Smooth muscle cell (in vitro differentiated cells): Measurements from ENCODE around the gene ZIC1. TPM values are rescaled to one million over a fixed set of nuclear protein-coding genes. Genes with fewer than 3 reads are reported as not detected.

Source experiments
- DNase-seq: peaks from one replicate; lab custom pipeline; 2025; ENCODE audit not compliant: unreplicated experiment; lab: John Stamatoyannopoulos, UW
- H2AFZ ChIP-seq: fragments of 200-600 bp; sonication (generic); 2 replicates; pipeline ENCODE4 v1.6.0; 2016; ENCODE audit warnings: antibody characterized with exemption, low read depth, mild to moderate bottlenecking
- H3F3A ChIP-seq: fragments of 200-600 bp; sonication (generic); 2 replicates; pipeline ENCODE4 v1.6.0; 2017; ENCODE audit warnings: antibody characterized with exemption, low read depth
- H3K27ac ChIP-seq: fragments of 200-600 bp; sonication (generic); 2 replicates; pipeline ENCODE4 v1.5.1; 2016; ENCODE audit warnings: low read depth, mild to moderate bottlenecking
- H3K27me3 ChIP-seq: fragments of 200-600 bp; sonication (generic); 2 replicates; pipeline ENCODE4 v1.6.1; 2016; ENCODE audit warnings: low read depth, mild to moderate bottlenecking
- H3K36me3 ChIP-seq: fragments of 200-600 bp; sonication (generic); 2 replicates; pipeline ENCODE4 v1.5.1; 2016; ENCODE audit warnings: low read depth
- H3K4me1 ChIP-seq: fragments of 200-600 bp; sonication (generic); 2 replicates; pipeline ENCODE4 v1.5.1; 2016; ENCODE audit warnings: low read depth
- H3K4me2 ChIP-seq: fragments of 200-600 bp; sonication (generic); 2 replicates; pipeline ENCODE4 v1.6.0; 2016; ENCODE audit warnings: mild to moderate bottlenecking
- H3K4me3 ChIP-seq: fragments of 200-600 bp; sonication (generic); 2 replicates; pipeline ENCODE4 v1.5.1; 2016; ENCODE audit warnings: mild to moderate bottlenecking
- H3K79me2 ChIP-seq: fragments of 200-600 bp; sonication (generic); 2 replicates; pipeline ENCODE4 v1.6.0; 2016; ENCODE audit warnings: low read depth, mild to moderate bottlenecking
- H3K9ac ChIP-seq: fragments of 200-600 bp; sonication (generic); 2 replicates; pipeline ENCODE4 v1.6.0; 2016; ENCODE audit warnings: low read depth
- H3K9me3 ChIP-seq: fragments of 200-600 bp; sonication (generic); replicated peaks from 2 replicates; pipeline ENCODE4 v1.5.1; 2016; ENCODE audit warnings: low read depth
- H4K20me1 ChIP-seq: fragments of 200-600 bp; sonication (generic); 2 replicates; pipeline ENCODE4 v1.6.0; 2016; ENCODE audit warnings: low read depth
- CTCF ChIP-seq: fragments of 200-600 bp; sonication (generic); IDR thresholded peaks from 2 replicates; pipeline ENCODE4 v1.5.1; 2017; ENCODE audit warnings: borderline replicate concordance, mild to moderate bottlenecking, antibody characterized with exemption; ENCODE audit not compliant: insufficient read depth, poor library complexity, severe bottlenecking
- WGBS: methylation state at CpG from one replicate; pipeline ENCODE4 v1.1.7; 2016; ENCODE audit warnings: low lambda C conversion rate; 5-methylcytosine and 5-hydroxymethylcytosine counted together
- polyA plus RNA-seq: library from polyadenylated mRNA; unstranded; fragments of >200 nt; fragmentation: Nextera tagmentation; extraction: Ambion mirVana; gene quantifications from 2 replicates; pipeline ENCODE4 v1.2.1, GENCODE V29; 2016
- total RNA-seq: library from RNA; depleted of rRNA; stranded (reverse); fragments of >200 nt; gene quantifications from 2 replicates; pipeline ENCODE4 v1.2.3, GENCODE V29; 2014

ZIC1 gene
- total and polyA plus RNA-seq, 2 experiments from 2014 or later = not detected

DNA sequence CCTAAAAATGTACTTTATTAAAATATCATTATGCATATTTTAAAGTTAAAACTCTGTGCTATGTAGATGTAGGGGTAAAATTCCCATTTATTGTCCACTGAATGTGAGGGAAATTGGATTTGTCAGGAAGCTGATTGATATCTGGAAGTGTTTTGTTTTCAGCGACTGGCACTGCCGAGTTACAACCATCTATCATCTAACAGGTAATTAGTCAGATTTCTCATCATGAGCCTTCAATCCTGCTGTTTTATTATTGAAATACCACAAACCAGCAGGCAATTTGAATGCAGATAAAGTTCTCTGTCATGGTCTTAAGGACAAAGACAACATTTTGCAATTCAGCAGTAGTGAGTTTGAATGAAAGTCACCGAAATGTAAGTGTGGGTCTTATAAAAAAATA lies 40.5 kb downstream of the ZIC1 start:
- Histone ChIP-seq H3K4me2 (no peak overlapping the region), H3K4me3 (no peak overlapping the region)
- WGBS = 19% methylated on average over 3 of the region's 3 CpGs

DNA sequence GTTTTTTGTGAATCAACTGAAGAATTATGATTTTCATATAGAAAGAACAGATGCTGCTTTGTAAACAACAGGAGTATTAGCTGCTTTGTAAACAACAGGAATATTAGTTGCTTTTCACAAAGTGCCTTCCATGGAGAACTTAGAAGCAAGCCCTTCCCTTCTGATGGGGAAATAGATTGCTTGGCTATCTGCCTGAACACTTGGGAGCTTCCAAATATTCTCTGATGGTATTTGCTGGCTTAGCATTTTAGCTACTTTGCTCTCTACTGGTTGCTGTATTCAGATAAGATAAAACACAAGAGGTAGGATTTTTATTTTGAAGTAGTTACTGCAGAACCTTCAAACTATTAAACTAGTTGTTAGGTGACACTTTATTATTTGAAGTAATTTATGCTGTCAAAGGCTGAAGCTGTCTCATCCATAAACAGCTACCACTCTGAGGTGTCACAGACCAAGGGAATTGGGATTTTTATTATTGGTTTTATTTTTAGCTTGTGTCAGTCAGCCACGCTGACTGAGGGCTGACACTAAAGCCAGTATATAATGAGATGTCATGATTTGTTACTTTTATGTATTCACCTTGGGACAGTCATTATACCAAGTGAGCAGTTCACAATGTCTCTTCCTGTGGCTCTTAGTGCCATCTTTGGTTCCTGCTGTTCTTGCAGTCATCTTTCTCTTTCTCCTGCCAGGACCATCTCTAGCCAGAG lies 50.0 kb downstream of the ZIC1 start:
- Histone ChIP-seq H2AFZ (no peak overlapping the region), H3K79me2 (no peaks in the 10 kb centered on the region), H3K4me3 (no peak overlapping the region), H3K27me3 (peaks cover 18% of the 10 kb centered on the region), H3K9me3 (no peaks in the 10 kb centered on the region), H3K4me2 (no peak overlapping the region), H4K20me1 (no peaks in the 10 kb centered on the region), H3F3A (no peaks in the 10 kb centered on the region), H3K36me3 (no peaks in the 10 kb centered on the region), H3K9ac (no peak overlapping the region), H3K4me1 (no peaks in the 10 kb centered on the region), H3K27ac (no peak overlapping the region)
- 89% methylated on average over 1 of the region's 1 CpG for WGBS
- no peak for TF ChIP-seq CTCF
- no peak for DNase-seq

More for the DNA sequence above, 40.5 kb downstream of the ZIC1 start:
- H3K4me1 ChIP-seq = no peaks in the 10 kb centered on the region
- H3K27ac ChIP-seq = no peak overlapping the region
- no peaks in the 10 kb centered on the region for H3F3A ChIP-seq
- no peak for TF ChIP-seq CTCF
- DNase-seq = no peak
- peaks cover 9% of the 10 kb centered on the region for H3K27me3 ChIP-seq
- H2AFZ ChIP-seq = no peak overlapping the region
- H3K36me3 ChIP-seq = no peaks in the 10 kb centered on the region
- H4K20me1 ChIP-seq = no peaks in the 10 kb centered on the region
- no peaks in the 10 kb centered on the region for H3K79me2 ChIP-seq
- no peaks in the 10 kb centered on the region for H3K9me3 ChIP-seq
- no peak overlapping the region for H3K9ac ChIP-seq

DNA sequence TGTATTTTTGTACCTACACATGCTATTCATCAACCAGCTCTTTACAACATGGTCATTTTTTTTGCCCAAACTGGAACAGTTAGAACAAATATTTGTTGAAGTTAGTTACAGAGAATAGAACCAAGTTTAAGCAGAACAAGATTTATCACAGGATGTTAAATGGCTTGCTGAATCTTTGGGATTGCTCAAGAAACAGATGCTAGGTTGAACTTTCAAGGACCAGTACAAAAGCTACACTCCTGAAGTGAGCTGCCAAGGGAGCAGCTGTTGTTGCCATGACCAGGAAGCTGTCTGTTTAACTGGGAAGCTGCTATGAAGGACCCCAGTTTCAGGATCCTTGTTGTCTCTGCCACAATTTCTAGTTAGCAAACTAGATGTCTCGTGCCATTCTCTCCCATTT lies 53.7 kb downstream of the ZIC1 start:
- Histone ChIP-seq H3K36me3 (no peaks in the 10 kb centered on the region), H3K4me3 (no peak overlapping the region), H3K9me3 (no peaks in the 10 kb centered on the region), H3K4me1 (no peaks in the 10 kb centered on the region), H2AFZ (no peak overlapping the region), H3K27ac (no peak overlapping the region), H4K20me1 (no peaks in the 10 kb centered on the region), H3K79me2 (no peaks in the 10 kb centered on the region), H3K9ac (no peak overlapping the region), H3K27me3 (no peaks in the 10 kb centered on the region), H3F3A (no peaks in the 10 kb centered on the region), H3K4me2 (no peak overlapping the region)
- no peak for DNase-seq
- WGBS = 79% methylated on average over 1 of the region's 1 CpG
- no peak for TF ChIP-seq CTCF

Other genes with a start within 250 kb of the ZIC1 start
- gene ZIC4, start 2.8 kb upstream of the ZIC1 start, total RNA-seq = not detected in 2 replicates
- not detected in 2 replicates for gene ZIC4, start 2.8 kb upstream of the ZIC1 start, polyA plus RNA-seq